ENCODE data around the gene CYLD. TPM values are rescaled to one million over a fixed set of nuclear protein-coding genes. Genes with fewer than 3 reads are reported as not detected.

The CYLD gene
- total and polyA plus RNA-seq, 2 of the 4 experiments (the other 2 are of a cell fraction) = 16.2 to 37.3 TPM

GRCh38 chr16:50804290-50804907 lies 62.5 kb downstream of the CYLD start:
- in situ Hi-C loops (cut with MboI; ENCODE audit: low sequenced_read_pairs) = loop anchor here (10.0 to 25.0 kb wide), 3 partner anchors 120 to 1183 kb away; partner anchors contain the start of gene SNX20
- WGBS, 2 experiments (ENCODE audit: extremely low coverage in 2 of 2, insufficient read length in 1 of 2) = no CpG with 5 or more reads among the region's 10 CpGs
- Histone ChIP-seq H3K27me3 (ENCODE audit: control insufficient read depth, insufficient read depth, low read length) (no peaks in the 10 kb centered on the region), H3K4me2 (ENCODE audit: low read depth, low read length) (no peak overlapping the region), H2BK5ac (ENCODE audit: low read depth, low read length, poor library complexity, severe bottlenecking) (no peak overlapping the region), H2AK5ac (ENCODE audit: low read depth, low read length) (no peak overlapping the region), H3K56ac (ENCODE audit: extremely low read depth, insufficient read depth, low read length) (no peak overlapping the region), H2BK20ac (ENCODE audit: low read depth, low read length) (no peak overlapping the region), H3K36me3 (ENCODE audit: control insufficient read depth, insufficient read depth, low read length) (no peaks in the 10 kb centered on the region), H4K5ac (ENCODE audit: low read depth, low read length) (no peak overlapping the region; the same call in 1 of the 2 replicates), H3K4me3 (ENCODE audit: insufficient read depth, low read depth, low read length) (no peak overlapping the region), H2AK9ac (replicated peaks; ENCODE audit: low read depth, low read length, poor library complexity) (no peak overlapping the region), H2BK15ac (ENCODE audit: low read depth, low read length) (no peak overlapping the region), H3K23ac (ENCODE audit: low read depth, low read length) (no peak overlapping the region), H3K9ac (ENCODE audit: low read depth, low read length) (no peak overlapping the region), H3K79me1 (ENCODE audit: low read depth in 1 of 2, low read length in 2 of 2) (no peaks in the 10 kb centered on the region), H3K14ac (replicated peaks; ENCODE audit: low read depth, low read length) (no peak overlapping the region), H3K27ac (ENCODE audit: insufficient read depth, low read length) (no peak overlapping the region), H3K18ac (ENCODE audit: low read depth, low read length) (no peak overlapping the region), H3K4ac (ENCODE audit: low read depth, low read length) (no peak overlapping the region), H4K91ac (ENCODE audit: insufficient read depth, low read depth, low read length) (no peak overlapping the region; the same call in 1 of the 2 replicates), H2AFZ (replicated peaks; ENCODE audit: low read length, poor library complexity) (no peak overlapping the region), H3K9me3 (ENCODE audit: control insufficient read depth, insufficient read depth, low read length) (no peaks in the 10 kb centered on the region), H3K4me1 (ENCODE audit: control insufficient read depth, insufficient read depth, low read length) (peaks cover 4% of the 10 kb centered on the region), H2BK120ac (ENCODE audit: low read depth, low read length) (no peak overlapping the region), H4K20me1 (ENCODE audit: insufficient read depth, low read length) (no peaks in the 10 kb centered on the region), H3K9me1 (ENCODE audit: insufficient read depth, low read length) (no peaks in the 10 kb centered on the region), H4K8ac (ENCODE audit: low read depth in 2 of 2, low read length in 2 of 2) (0 out of 4 replicates have a peak overlapping the region, but pooled peaks have one; percentile 12 to 16)
- intact Hi-C loops (cut with micrococcal nuclease) = no loop called here
- no peak for TF ChIP-seq RCOR1 (IDR thresholded peaks at IDR 0.05; ENCODE audit: insufficient replicate concordance, low read length)
- TF ChIP-seq FOS (IDR thresholded peaks at IDR 0.05; ENCODE audit: low read depth, low read length) = no peak
- no peak for TF ChIP-seq ELK1 (IDR thresholded peaks at IDR 0.05; ENCODE audit: borderline replicate concordance, low read depth, low read length)
- TF ChIP-seq BHLHE40 (IDR thresholded peaks at IDR 0.05; ENCODE audit: low read depth, low read length) = no peak
- TF ChIP-seq MXI1 (IDR thresholded peaks at IDR 0.05; ENCODE audit: borderline replicate concordance, low read depth, low read length) = no peak
- ChIA-PET CTCF (interaction anchor here (2.6 kb wide), 1 partner anchor 138 kb away, joined by 17 read pairs; no protein-coding TSS in a partner anchor), POLR2A (ENCODE audit: unreplicated experiment) (no interaction called here)
- ATAC-seq (ENCODE audit: low read depth) = no peak
- no TSS peak for BruUV-seq (replicated peaks)
- DNase-seq = no peak
- dilution Hi-C loops (cut with HindIII; ENCODE audit: low sequenced_read_pairs, unreplicated experiment) = no loop called here

All from IMR-90 (cell line).